Measurements from ENCODE around the gene HES5.

HES5 gene

GRCh38 chr1:2520206-2520605 lies 9.9 kb downstream of the HES5 start:
- no peak overlapping the region for H3K4me3 ChIP-seq (ENCODE audit: low read length)
- TF ChIP-seq CTCF (conservative IDR thresholded peaks at IDR 0.05; ENCODE audit: low read depth, low read length) = no peak
- no peak for DNase-seq (ENCODE audit: low read depth)

- H3K4me3 ChIP-seq (ENCODE audit: low read length) = no peak overlapping the region
- no peak for DNase-seq (ENCODE audit: low read depth)
- peak; percentile 6 for TF ChIP-seq CTCF (conservative IDR thresholded peaks at IDR 0.05; ENCODE audit: low read depth, low read length)
These were observed 10.3 kb downstream of the HES5 start for GRCh38 chr1:2519729-2520128.

GRCh38 chr1:2519029-2519685 lies 10.9 kb downstream of the HES5 start:
- DNase-seq (ENCODE audit: low read depth) = peak; percentile 60
- no peak for TF ChIP-seq CTCF (conservative IDR thresholded peaks at IDR 0.05; ENCODE audit: low read depth, low read length)

GRCh38 chr1:2518528-2518927 lies 11.5 kb downstream of the HES5 start:
- TF ChIP-seq CTCF (conservative IDR thresholded peaks at IDR 0.05; ENCODE audit: low read depth, low read length) = no peak
- no peak for DNase-seq (ENCODE audit: low read depth)
- no peak overlapping the region for H3K4me3 ChIP-seq (ENCODE audit: low read length)

More at GRCh38 chr1:2519029-2519685, 10.9 kb downstream of the HES5 start:
- H3K4me3 ChIP-seq (ENCODE audit: low read length) = no peak overlapping the region

- no peak for DNase-seq (ENCODE audit: low read depth)
- H3K4me3 ChIP-seq (ENCODE audit: low read length) = no peak overlapping the region
- TF ChIP-seq CTCF (conservative IDR thresholded peaks at IDR 0.05; ENCODE audit: low read depth, low read length) = no peak
These were observed 12.1 kb downstream of the HES5 start for GRCh38 chr1:2517966-2518365.

GRCh38 chr1:2516946-2517345 lies 13.1 kb downstream of the HES5 start:
- DNase-seq (ENCODE audit: low read depth) = no peak
- no peak overlapping the region for H3K4me3 ChIP-seq (ENCODE audit: low read length)
- no peak for TF ChIP-seq CTCF (conservative IDR thresholded peaks at IDR 0.05; ENCODE audit: low read depth, low read length)

- H3K4me3 ChIP-seq (ENCODE audit: low read length) = no peak overlapping the region
- no peak for DNase-seq (ENCODE audit: low read depth)
- TF ChIP-seq CTCF (conservative IDR thresholded peaks at IDR 0.05; ENCODE audit: low read depth, low read length) = no peak
These were observed 13.9 kb downstream of the HES5 start for GRCh38 chr1:2516124-2516523.

All from retinal pigment epithelial cell (primary cell).